Measurements from ENCODE around the gene CCDC69.

CCDC69 gene

DNA sequence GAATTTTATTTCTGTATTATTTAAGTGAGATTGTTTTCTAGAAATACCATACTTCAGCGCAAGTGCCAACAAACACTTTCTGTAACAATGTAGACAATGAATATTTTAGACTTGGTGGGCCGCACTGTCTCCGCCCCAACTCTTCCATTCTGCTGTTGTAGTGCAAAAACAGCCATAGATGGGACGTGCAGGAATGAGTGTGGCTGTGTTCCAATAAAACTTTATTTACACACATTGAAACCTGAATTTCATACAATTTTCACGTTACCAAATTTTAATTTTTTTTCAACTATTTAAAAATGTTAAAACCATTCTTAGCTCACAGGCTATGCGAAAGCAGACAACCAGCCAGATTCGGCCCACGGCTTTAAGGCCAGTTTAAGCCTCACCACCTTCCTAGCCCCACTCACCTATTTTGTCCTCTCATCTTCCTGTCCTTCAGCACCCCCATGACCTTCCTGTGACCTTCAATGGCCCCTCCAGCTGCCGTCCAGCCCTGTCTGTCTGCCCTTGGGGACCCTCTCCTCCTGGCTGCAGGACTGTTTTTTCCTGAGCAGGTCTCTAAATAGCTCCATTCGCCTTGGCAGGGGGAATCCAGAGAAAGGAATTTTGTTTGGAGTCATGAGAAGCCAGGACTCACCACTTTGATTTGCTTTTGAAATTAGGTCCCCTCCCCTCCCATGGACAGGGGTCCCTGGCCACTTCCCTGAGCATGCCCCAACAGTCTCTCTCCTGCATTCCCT is 55.1 kb downstream of the CCDC69 start:
- H3K4me1 ChIP-seq: peaks cover 3 to 21% (median 8%) of the 10 kb centered on the region in 10 experiments; a peak in 14 of 20 replicates
- no peak overlapping the region for H3K4me2 ChIP-seq
- no peaks in the 10 kb centered on the region for H3K36me3 ChIP-seq
- no peak overlapping the region for H3K9ac ChIP-seq
- no peak overlapping the region for H3K27ac ChIP-seq
- TF ChIP-seq Cebpa-rat (IDR thresholded peaks at IDR 0.05): no peak
- H3K27me3 ChIP-seq: no peaks in the 10 kb centered on the region
- H3K4me3 ChIP-seq: no peak overlapping the region
- H3K9me3 ChIP-seq (replicated peaks in 1 of 11): peaks cover 0 to 9% (median 3%) of the 10 kb centered on the region in 11 experiments; a peak in 9 of 22 replicates
- H4K20me1 ChIP-seq: no peaks in the 10 kb centered on the region

DNA sequence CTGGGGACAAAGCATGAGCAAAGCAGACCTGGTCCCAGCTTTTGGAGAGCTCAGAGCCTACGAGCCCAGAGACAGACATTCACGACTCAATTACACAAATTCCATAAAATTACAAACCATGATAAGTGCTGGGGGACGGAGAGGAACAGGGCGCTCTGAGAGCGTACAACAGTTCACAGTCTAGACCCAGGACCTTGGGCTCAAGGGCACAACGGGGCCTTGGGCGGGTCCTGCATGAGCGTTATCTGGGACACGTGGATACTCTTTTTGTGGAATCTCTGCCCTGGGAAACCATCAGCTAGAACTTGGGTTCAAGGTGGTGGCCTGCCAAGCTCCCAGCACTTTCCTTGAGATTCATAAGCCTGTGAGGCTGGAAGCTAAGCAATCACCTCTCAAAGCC is 56.9 kb downstream of the CCDC69 start:
- H3K27me3 ChIP-seq: no peaks in the 10 kb centered on the region
- H3K9me3 ChIP-seq (replicated peaks in 1 of 11): peaks cover 0 to 9% (median 3%) of the 10 kb centered on the region in 11 experiments; a peak in 9 of 22 replicates
- H3K27ac ChIP-seq: no peak overlapping the region
- no peak overlapping the region for H3K4me2 ChIP-seq
- no peaks in the 10 kb centered on the region for H4K20me1 ChIP-seq
- no peaks in the 10 kb centered on the region for H3K36me3 ChIP-seq
- H3K4me1 ChIP-seq: peaks cover 3 to 20% (median 8%) of the 10 kb centered on the region in 10 experiments; a peak in 14 of 20 replicates
- H3K9ac ChIP-seq: no peak overlapping the region
- TF ChIP-seq Cebpa-rat (IDR thresholded peaks at IDR 0.05): no peak
- H3K4me3 ChIP-seq: no peak overlapping the region

DNA sequence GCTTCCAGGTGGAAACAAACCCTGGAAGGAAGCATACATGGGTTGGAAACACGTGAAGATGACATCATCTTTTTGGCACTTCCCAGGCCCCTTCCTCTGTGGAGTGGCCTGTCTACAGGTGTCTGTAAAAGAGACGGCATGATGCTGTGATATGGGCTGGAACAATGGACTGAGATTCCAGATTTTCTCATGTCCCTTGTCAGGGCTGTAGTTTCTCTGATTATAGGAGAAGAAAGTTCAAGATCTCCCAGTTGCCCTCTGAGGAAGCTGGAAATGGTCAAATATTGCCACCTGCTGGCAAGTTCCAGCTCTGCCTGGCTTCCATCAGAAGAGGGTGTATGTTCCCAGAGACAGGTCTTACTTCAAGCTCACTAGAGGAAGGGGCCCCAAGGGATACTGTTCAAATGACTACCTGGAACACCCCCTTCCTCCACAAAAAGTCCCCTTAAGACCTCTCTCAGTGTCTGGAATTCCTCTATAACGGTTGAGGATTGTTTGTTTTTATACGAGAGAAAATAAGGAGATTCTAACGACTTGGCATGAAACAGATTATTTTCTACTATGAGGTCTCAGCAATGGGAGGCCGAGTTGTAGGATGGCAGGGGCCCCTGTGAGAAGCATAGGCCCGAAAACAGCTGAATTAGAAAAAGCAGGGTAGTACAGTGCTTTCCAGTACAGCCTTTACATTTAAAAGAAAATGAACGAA is 59.1 kb downstream of the CCDC69 start:
- no peak overlapping the region for H3K27ac ChIP-seq
- H3K4me2 ChIP-seq: peak overlapping the region in 4 of 11 experiments; percentile 6 to 22 (median 14); a peak in 2 of 22 replicates
- TF ChIP-seq Cebpa-rat (IDR thresholded peaks at IDR 0.05): no peak
- no peaks in the 10 kb centered on the region for H3K27me3 ChIP-seq
- H4K20me1 ChIP-seq: no peaks in the 10 kb centered on the region
- no peak overlapping the region for H3K9ac ChIP-seq
- H3K36me3 ChIP-seq: no peaks in the 10 kb centered on the region
- peaks cover 0 to 9% (median 4%) of the 10 kb centered on the region in 10 experiments; a peak in 9 of 20 replicates for H3K4me1 ChIP-seq
- H3K4me3 ChIP-seq: no peak overlapping the region
- H3K9me3 ChIP-seq (replicated peaks in 1 of 11): peaks cover 0 to 9% (median 3%) of the 10 kb centered on the region in 11 experiments; a peak in 9 of 22 replicates

DNA sequence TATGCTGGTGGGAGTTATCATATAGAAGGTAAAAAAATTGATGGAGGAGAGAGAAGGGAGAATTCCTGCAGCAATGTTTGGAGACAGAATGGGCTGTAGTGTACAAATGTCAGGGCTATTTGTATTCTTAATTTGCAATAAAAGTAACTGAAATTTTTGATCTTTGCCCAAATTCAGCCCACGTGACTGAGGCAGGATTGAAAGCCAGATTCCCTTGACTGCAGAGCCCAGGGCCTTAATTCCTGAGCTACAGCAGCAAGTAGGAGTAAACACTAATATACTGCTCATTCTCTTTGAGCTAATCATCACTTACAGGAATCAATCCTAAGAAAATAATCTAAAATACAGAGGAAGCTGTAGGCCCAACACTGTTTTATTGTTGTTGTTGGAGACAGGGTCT is 61.1 kb downstream of the CCDC69 start:
- H3K4me2 ChIP-seq: no peak overlapping the region
- H3K36me3 ChIP-seq: no peaks in the 10 kb centered on the region
- H3K27ac ChIP-seq: no peak overlapping the region
- no peak overlapping the region for H3K9ac ChIP-seq
- no peaks in the 10 kb centered on the region for H3K27me3 ChIP-seq
- H3K4me1 ChIP-seq: peaks cover 13 to 21% (median 17%) of the 10 kb centered on the region in 10 experiments
- H4K20me1 ChIP-seq: no peaks in the 10 kb centered on the region
- TF ChIP-seq Cebpa-rat (IDR thresholded peaks at IDR 0.05): no peak
- H3K9me3 ChIP-seq (replicated peaks in 1 of 11): peaks cover 0 to 9% (median 3%) of the 10 kb centered on the region in 11 experiments; a peak in 9 of 22 replicates
- H3K4me3 ChIP-seq: no peak overlapping the region

DNA sequence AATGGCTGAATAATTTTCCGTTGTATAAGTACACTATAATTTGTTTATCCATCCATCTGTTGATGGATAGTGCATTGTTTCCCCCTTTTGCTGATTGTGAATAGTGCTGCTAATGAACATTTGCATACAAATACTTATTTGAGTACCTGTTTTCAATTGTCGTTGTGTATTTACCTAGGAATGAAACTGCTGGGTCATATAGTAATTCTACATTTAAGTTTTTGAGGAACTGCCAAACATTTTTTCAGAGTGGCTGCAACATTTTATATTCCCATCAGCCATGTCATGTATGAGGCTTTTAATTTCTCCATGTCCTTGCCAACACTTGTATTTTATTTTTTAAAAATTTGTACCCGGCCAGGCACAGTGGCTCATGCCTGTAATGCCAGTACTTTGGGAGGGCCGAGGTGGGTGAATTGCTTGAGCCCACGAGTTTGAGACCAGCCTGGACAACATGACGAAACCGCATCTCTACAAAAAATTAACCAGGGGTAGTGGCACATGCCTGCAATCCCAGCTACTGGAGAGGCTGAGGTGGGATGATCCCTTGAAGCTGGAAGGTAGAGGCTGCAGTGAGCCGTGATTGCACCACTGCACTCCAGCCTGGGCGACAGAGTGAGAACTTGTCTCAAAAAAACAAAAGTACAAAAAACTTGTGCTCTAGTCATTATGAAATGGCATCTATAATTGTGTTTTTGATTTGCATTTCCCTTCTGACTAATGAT is 64.1 kb downstream of the CCDC69 start:
- Histone ChIP-seq H3K4me2 (no peak overlapping the region), H4K20me1 (peaks cover 0 to 7% (median 0%) of the 10 kb centered on the region in 11 experiments; a peak in 2 of 22 replicates), H3K4me1 (peaks cover 28 to 45% (median 38%) of the 10 kb centered on the region in 10 experiments), H3K27ac (no peak overlapping the region), H3K27me3 (no peaks in the 10 kb centered on the region), H3K9me3 (replicated peaks in 1 of 11) (no peaks in the 10 kb centered on the region), H3K9ac (no peak overlapping the region), H3K36me3 (no peaks in the 10 kb centered on the region; a peak in 1 of 22 replicates), H3K4me3 (no peak overlapping the region)
- no peak for TF ChIP-seq Cebpa-rat (IDR thresholded peaks at IDR 0.05)

DNA sequence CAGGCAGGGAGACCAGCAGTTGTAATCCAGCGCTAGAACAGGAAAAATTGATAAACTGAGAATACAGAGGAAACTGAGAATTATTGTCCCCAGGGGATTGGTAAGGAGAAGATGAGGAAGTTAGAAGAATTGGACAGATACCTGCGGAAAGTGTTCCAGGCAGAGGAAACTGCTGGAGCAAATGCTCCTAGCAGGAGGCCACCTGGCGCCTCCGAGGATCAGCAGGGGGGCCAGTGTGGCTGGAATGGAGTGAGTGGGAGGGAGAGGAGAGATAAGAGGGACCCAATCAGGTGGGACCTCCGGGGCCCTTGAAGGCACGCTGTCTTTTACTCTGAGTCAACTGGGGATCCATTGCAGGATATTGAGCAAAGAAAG is 65.6 kb downstream of the CCDC69 start:
- Histone ChIP-seq H3K27ac (peak overlapping the region in 9 of 11 experiments; percentile 70 to 86 (median 79); a peak in 18 of 22 replicates), H3K4me3 (peak overlapping the region; percentile 68 to 97 (median 81)), H3K9me3 (replicated peaks in 1 of 11) (no peaks in the 10 kb centered on the region), H3K27me3 (no peaks in the 10 kb centered on the region), H4K20me1 (peaks cover 0 to 11% (median 0%) of the 10 kb centered on the region in 11 experiments; a peak in 3 of 22 replicates), H3K9ac (peak overlapping the region; percentile 73 to 91 (median 84)), H3K4me1 (peaks cover 40 to 54% (median 51%) of the 10 kb centered on the region in 10 experiments), H3K4me2 (peak overlapping the region; percentile 89 to 99 (median 97)), H3K36me3 (peaks cover 0 to 13% (median 5%) of the 10 kb centered on the region in 11 experiments; a peak in 10 of 22 replicates)
- no peak for TF ChIP-seq Cebpa-rat (IDR thresholded peaks at IDR 0.05)

DNA sequence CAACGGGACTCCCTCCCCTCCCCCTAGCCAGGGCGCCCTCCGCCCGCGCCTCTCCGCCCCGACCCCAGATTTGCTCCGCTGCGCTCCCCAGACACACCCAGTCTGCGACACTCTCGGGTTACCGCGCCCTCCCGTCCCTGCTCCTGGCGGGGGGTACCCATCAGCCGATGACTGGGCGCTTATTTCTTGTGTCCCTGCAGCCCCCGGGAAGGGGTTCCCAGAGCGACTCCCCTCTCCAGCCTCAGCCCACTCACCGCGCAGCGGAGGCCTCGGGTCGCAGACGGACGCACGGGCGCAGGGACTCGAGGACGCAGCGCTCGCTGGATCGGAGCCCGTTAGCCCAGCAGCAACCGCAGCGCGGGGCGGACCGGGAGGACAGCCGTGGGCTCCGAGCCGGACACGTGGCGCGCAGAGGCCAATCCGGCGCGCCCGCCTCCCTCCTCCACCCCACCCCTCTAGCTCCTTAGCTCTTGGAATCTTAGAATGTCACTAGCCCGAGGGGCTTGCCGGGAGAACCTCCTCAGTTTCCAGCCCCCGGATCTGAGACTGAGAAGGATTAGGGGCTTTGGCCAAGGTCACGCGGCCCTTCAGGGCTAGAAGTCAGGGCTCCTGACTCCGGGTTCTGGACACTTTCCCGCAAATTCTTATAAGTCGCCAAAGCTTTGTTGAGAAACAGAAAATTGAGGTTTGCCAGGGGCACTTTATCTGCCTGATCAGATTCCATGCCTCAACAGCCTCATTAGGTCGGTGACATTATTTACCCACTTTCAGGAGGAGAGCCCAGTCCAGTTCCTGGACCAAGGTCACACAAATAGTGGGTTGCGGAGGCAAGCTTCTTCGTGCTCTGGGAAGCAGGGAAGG is 66.2 kb downstream of the CCDC69 start, which contains the start of gene ANXA6:
Gene ANXA6, minus strand, starts transcription at position 354 of the 861 bp plus-strand sequence. CDS start 9,878 bp downstream, outside the sequence.
- Histone ChIP-seq H4K20me1 (peaks cover 0 to 17% (median 0%) of the 10 kb centered on the region in 11 experiments; a peak in 6 of 22 replicates), H3K4me2 (peak within 1 kb of the TSS; percentile 89 to 99 (median 97)), H3K36me3 (peaks cover 0 to 19% (median 5%) of the 10 kb centered on the region in 11 experiments; a peak in 10 of 22 replicates), H3K4me3 (peak within 1 kb of the TSS; percentile 68 to 97 (median 81)), H3K27me3 (no peaks in the 10 kb centered on the region), H3K9ac (peak within 1 kb of the TSS; percentile 73 to 91 (median 84)), H3K9me3 (replicated peaks in 1 of 11) (no peaks in the 10 kb centered on the region), H3K4me1 (peaks cover 46 to 60% (median 57%) of the 10 kb centered on the region in 10 experiments), H3K27ac (peak within 1 kb of the TSS; percentile 68 to 86 (median 77))
- no peak for TF ChIP-seq Cebpa-rat (IDR thresholded peaks at IDR 0.05)

Measured in BLaER1 treated with 17β-estradiol and CSF1 and Interleukin-3, amounts not matched to agents 10 nM and 100 nM (cell line).